ENCODE results near the gene COL4A6. TPM values are rescaled to one million over a fixed set of nuclear protein-coding genes. Genes with fewer than 3 reads are reported as not detected.

COL4A6 gene
- total RNA-seq, 1 experiment from 2014 or later: 2.4 TPM

- intact Hi-C loops (cut with micrococcal nuclease): no loop called here
- DNase-seq (ENCODE audit: low read depth, low spot score) (no peak), ATAC-seq (no peak)
- POLR2A ChIA-PET: no interaction called here
- Histone ChIP-seq H3K79me2 (ENCODE audit: insufficient read depth, low read length) (no peaks in the 10 kb centered on the region), H3K4me3 (replicated peaks in 1 of 2; ENCODE audit: low read depth in 1 of 2, low read length in 2 of 2) (no peak overlapping the region), H3K36me3 (ENCODE audit: control insufficient read depth in 1 of 2, insufficient read depth in 2 of 2, low read length in 2 of 2) (no peaks in the 10 kb centered on the region), H3K4me2 (ENCODE audit: low read length) (no peak overlapping the region), H3K9me2 (ENCODE audit: insufficient read depth) (no peaks in the 10 kb centered on the region), H2AFZ (ENCODE audit: low read depth, low read length, poor library complexity, severe bottlenecking) (no peak overlapping the region), H3K4me1 (ENCODE audit: control insufficient read depth in 1 of 2, insufficient read depth in 2 of 2, low read length in 2 of 2) (no peaks in the 10 kb centered on the region), H3K9me3 (ENCODE audit: control insufficient read depth in 1 of 2, insufficient read depth in 1 of 2, low read depth in 1 of 2, low read length in 2 of 2) (no peaks in the 10 kb centered on the region), H3K27ac (ENCODE audit: low read depth, low read length) (no peak overlapping the region), H4K20me1 (ENCODE audit: insufficient read depth) (no peaks in the 10 kb centered on the region), H3K9ac (ENCODE audit: low read length) (no peak overlapping the region), H3K27me3 (ENCODE audit: insufficient read depth, low read length) (no peaks in the 10 kb centered on the region)
- BruUV-seq (replicated peaks): no TSS peak
- TF ChIP-seq TCF7L2 (IDR thresholded peaks at IDR 0.05; ENCODE audit: borderline replicate concordance, extremely low read depth, insufficient read depth, insufficient read length) (no peak), ZNF274 (IDR thresholded peaks at IDR 0.05; ENCODE audit: low read depth, low read length) (no peak), FOSL1 (IDR thresholded peaks at IDR 0.05; ENCODE audit: low read depth) (no peak), ELF1 (IDR thresholded peaks at IDR 0.05; ENCODE audit: borderline replicate concordance, low read depth) (no peak), CBX3 (IDR thresholded peaks at IDR 0.05; ENCODE audit: low read depth) (no peak)
- CTCF ChIA-PET: no interaction called here
- RAD21 ChIA-PET (ENCODE audit: low non-redundant PET in 1 of 2, low total read pairs in 2 of 2, uncharacterized antibody in 2 of 2, unreplicated experiment in 2 of 2): no interaction called here
These were observed 173.8 kb downstream of the COL4A6 start for GRCh38 chrX:108264376-108264775.

- BruUV-seq (replicated peaks): no TSS peak
- no peaks in the 10 kb centered on the region for H3K36me3 ChIP-seq (ENCODE audit: control insufficient read depth in 1 of 2, insufficient read depth in 2 of 2, low read length in 2 of 2)
- intact Hi-C loops (cut with micrococcal nuclease): no loop called here
- no peak overlapping the region for H3K27ac ChIP-seq (ENCODE audit: low read depth, low read length)
- no peaks in the 10 kb centered on the region for H3K4me1 ChIP-seq (ENCODE audit: control insufficient read depth in 1 of 2, insufficient read depth in 2 of 2, low read length in 2 of 2)
- RAD21 ChIA-PET (ENCODE audit: low non-redundant PET in 1 of 2, low total read pairs in 2 of 2, uncharacterized antibody in 2 of 2, unreplicated experiment in 2 of 2): no interaction called here
- no peak for DNase-seq (ENCODE audit: low read depth, low spot score)
- no peak overlapping the region for H3K9ac ChIP-seq (ENCODE audit: low read length)
- no peak overlapping the region for H2AFZ ChIP-seq (ENCODE audit: low read depth, low read length, poor library complexity, severe bottlenecking)
- H3K79me2 ChIP-seq (ENCODE audit: insufficient read depth, low read length): no peaks in the 10 kb centered on the region
- no peak overlapping the region for H3K4me2 ChIP-seq (ENCODE audit: low read length)
- TF ChIP-seq JUND (IDR thresholded peaks at IDR 0.05): no peak
- TF ChIP-seq ZFX (IDR thresholded peaks at IDR 0.05): no peak
- no peak for TF ChIP-seq TCF7L2 (IDR thresholded peaks at IDR 0.05; ENCODE audit: borderline replicate concordance, extremely low read depth, insufficient read depth, insufficient read length)
- TF ChIP-seq SRF (IDR thresholded peaks at IDR 0.05; ENCODE audit: low read depth): no peak
- no peak for TF ChIP-seq CEBPB (IDR thresholded peaks at IDR 0.05; ENCODE audit: low read depth)
- H3K9me2 ChIP-seq (ENCODE audit: insufficient read depth): no peaks in the 10 kb centered on the region
- H3K4me3 ChIP-seq (replicated peaks in 1 of 2; ENCODE audit: low read depth in 1 of 2, low read length in 2 of 2): no peak overlapping the region
- CTCF ChIA-PET: no interaction called here
- no peak for ATAC-seq
- POLR2A ChIA-PET: no interaction called here
- no peaks in the 10 kb centered on the region for H3K9me3 ChIP-seq (ENCODE audit: control insufficient read depth in 1 of 2, insufficient read depth in 1 of 2, low read depth in 1 of 2, low read length in 2 of 2)
- H3K27me3 ChIP-seq (ENCODE audit: insufficient read depth, low read length): no peaks in the 10 kb centered on the region
- H4K20me1 ChIP-seq (ENCODE audit: insufficient read depth): no peaks in the 10 kb centered on the region
These were observed 176.5 kb downstream of the COL4A6 start for GRCh38 chrX:108261549-108262203.
